CD4-positive, alpha-beta T cell treated with Interleukin-15 for 1 hour (primary cell): ENCODE results near the gene TSPEAR.

Source experiments
- DNase-seq: peaks from one replicate; pipeline ENCODE4 v3.0.0-alpha.2; 2020

TSPEAR gene

DNA sequence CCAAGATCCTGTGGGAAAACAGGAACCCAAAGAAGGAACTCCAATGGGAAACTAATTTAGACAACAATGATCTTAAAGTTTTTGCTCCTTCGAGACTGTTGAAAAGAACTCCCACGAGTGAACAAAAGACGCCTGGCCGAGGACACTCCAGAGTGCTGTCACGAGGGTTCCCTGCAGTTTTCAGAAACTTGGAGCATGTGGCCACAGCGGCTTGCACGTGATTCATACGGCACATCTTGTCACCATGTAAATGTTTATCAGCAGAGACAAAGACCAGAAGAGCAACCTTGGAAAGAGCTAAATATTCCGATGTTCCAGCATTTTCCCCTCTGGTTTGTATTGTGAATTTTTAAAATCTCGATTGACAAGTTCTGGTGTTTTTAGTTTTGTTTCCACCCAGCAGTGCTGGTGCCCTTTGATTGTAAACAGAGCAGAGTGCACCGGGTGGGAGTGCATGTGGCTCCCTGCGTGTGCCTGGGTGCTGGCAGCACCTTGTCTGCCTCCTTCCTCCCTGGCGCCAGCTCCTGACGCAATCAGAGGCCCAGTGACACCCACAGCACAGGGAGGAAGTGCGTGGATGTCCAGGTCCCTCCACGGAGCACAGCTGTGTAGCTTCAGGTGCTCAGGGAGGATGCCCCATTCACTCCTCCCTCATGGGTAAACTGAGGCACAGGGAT is 233.1 kb downstream of the TSPEAR start:
- DNase-seq, result no peak

DNA sequence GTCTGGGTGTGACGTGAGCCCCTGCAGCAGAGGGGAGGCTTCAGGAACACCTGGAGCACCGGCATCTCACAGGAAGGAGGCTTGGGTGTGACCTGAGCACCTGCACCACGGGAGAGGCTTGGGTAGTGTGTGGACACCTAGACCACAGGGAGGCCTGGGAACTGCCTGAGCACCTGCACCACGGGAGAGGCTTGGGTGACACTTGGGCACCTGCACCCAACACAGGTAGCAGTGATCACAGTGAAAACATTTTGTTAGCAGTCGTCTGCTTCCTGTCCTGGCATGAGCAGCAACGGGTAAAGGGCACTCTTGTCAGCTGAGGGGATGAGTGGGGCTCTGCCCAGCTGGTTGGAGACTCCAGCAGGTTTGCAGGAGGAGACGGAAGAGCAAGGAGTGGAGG is 233.7 kb downstream of the TSPEAR start:
- no peak for DNase-seq

DNA sequence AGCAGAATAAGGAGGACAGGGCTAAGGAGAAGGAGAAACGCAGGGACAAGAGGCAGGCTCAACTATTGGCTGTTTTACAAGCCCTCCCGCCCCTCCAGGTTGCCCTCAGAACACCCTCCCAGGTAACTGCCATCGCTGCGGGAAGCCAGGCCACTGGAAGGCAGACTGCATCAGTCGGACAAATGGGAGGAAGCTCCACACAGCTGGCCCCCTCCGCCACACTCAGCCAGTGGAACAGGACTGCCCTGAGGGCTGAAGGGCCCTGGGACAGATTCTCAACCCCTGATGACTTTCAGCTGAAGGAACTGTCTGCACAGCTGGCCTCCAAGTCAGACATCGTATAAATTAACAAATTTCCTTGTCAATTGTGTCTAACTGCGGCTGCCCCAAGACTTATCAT is 234.2 kb downstream of the TSPEAR start:
- DNase-seq, result no peak

DNA sequence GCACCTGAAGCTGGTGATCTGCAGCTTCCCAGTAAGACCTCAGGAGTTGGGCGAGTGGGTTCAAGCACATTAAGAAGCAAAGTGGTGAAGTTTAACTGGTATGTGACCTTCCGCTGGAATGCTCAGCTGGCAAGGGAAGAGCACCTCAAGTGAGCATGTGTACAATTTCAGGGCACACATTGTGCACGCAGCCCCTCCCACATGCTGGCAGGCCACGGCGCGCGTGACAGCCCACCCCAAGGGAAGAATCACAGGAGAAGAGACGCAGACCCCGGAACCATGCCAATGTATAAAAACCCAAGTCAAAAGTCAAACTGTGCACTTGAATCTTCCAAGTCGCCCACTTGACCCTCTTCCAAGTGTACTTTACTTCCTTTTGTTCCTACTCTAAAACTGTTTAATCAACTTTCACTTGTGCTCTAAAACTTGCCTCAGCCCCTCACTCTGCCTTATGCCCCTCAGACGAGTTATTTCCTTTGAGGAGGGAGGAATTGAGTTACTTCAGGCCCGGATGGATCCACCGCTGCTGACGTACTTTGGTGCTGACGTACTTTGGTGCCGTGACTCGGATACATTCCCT is 236.0 kb downstream of the TSPEAR start:
- no peak for DNase-seq

DNA sequence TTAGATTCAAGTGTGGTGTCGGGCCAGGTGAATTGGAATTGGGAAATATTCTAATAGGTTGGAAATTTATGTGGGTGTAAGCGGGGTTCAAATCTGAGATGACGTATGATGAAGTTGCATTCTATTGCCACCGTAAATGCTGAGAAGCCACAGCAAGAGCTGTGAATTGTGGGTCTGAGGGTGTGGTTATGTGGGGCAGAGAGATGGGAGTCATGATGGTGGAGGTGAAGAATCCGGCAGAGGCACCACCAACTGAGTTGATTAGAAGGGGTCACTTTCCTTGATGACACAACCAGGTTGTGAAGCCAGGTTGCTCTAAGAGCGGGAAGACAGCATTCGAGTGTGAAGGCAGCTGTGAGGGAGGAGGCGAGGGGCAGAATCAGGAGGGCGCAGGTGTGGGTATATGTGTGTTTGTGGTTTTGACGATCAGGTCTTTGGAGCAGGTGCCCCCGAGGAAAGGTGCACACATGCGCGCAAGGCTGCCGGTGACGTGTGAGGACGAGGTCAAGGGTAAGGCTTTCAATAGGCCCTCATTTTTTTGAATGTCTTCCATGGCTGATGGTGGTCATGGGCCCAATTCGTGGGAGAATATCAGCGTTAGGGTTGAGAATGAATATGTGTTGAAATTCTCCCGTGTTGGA is 237.3 kb downstream of the TSPEAR start:
- DNase-seq, result no peak

DNA sequence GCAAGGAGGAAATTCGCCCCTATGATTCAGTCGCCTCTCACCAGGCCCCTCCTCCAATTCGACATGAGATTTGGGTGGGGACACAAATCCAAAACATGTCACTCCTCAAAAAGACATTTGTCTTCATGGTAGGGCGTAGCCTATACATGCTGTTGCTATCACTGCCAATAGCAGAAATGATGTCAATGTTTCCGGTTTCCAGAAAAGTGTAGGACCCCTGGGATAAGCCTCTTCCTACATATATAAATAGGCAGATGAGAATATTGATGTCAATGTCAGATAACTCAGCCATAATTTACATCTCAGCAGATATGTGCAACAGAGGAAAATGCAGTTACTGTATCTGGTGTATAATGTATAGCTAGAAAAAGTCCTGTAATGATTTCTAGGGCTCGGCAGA is 239.4 kb downstream of the TSPEAR start:
- no peak for DNase-seq

DNA sequence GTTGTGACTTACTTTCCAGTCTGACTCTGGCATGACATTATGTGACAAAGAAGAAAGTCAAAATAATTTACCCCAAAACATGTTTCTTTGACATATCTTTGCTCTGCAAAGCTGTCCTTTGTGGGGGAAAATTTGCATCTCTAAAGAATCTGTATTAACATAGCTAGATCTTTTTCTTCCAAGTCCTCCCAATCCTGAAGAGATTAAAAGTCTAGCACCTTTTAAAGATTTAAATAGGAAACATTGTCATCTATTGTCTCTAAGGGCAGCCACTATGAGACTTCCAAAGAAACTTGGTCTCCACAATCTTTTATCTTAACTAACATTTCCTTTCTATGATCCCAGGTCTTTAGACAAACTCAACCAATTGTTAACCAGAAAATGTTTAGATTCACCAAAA is 240.0 kb downstream of the TSPEAR start:
- DNase-seq, result no peak

DNA sequence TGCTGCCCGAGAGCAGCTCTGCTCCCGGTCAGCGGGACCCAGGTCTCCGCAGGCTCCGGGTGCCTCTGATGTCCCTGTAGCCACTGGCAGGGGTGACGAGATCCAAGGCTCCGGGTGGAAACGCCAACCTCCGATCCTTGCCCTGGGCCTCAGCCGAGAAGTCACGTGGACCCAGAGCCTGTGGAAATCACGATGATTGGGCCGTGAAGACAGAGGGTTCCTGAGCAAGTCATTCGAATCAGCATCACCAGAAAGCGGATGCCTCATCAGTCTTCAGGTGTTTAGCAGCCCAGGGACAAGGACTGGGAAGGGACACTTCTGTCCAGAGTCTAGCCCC is 243.5 kb downstream of the TSPEAR start:
- no peak for DNase-seq

DNA sequence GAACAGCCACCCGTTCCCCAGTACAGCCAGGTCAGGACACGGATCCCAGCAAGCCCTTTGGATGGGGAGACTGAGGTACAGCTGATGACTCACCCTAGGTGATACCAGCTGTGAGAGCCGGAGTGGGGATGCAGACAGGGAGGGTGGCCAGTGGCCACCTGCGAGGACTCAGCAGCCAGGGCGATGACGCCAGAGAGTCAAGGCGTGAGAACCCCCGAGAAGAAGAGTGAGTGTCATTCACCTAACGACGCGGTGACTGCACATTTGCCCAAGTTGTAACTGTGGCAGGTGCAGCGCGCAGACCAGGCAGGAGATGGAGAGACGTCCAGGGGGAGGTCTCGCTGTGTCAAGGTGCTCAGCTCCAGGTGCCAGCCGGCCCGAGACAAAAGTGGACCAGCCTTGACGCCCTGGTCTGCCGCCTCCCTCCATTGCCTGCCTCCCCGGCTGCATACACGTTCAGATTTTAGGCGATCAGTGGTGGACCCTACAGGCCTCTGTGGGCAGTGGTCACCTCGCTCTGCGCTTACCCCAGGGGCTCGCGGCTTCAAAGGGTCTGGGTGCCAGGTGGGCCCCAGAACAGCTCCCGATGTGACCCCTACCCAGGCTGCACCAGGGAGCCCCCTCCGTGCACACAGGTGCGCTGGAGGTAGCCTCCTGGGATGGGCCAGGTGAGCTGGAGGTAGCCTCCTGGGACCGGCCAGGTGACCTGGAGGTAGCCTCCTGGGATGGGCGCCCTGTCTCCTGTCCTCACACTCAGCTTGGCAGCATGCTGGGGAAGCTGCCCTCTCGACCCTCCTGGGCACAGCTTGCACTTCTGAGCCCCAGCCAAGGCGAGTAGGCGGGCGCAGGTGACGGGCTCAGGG is 244.1 kb downstream of the TSPEAR start:
- no peak for DNase-seq

DNA sequence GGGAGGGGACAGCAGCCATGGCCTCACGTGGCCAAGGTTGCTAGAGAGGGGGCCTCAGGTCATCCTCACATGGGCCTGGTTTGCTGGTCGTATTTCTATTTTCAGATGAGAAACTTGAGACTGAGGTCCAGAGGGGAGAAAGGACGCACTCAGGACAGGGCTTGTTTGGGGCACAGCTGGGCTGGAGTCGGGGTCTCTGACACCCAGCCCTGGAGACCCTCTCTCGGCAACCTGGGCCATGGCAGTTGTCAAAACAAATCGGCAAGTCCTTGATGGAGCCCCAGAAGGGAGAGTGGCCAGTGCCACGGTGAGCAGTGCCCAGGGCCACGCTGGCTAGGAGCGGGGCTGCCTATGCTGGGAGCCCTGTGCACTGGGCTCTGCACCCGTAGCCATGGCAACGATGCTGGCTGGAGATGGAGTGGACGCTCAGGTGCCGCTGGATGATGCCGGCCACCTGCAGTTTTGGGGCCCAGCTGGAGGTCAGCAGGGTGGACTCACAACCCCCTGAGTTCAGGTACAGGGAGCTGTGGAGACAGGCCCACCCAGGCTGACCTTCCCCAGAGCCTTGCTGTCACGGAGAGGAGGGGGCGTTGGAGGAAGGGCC is 244.9 kb downstream of the TSPEAR start:
- DNase-seq, result no peak

DNA sequence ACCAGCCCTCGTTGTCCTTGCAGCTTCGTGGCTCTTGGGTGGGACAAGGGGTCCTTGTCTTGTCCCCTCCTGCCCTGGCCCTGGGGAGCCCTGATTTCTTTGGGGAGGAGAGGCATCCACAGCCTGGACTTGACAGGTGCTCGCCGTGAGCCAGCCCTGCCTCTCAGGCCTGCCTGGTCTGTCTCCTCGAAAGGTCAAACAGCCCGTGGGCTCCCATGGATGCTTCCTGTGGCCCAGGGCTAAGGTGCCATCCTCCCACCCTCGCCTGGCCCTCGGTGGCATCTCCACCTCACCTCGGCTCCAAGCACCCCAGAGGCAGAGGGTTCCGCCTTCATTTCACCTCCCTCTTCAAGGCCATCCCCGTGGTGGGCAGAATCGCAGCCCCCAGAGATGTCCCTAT is 247.0 kb downstream of the TSPEAR start:
- DNase-seq, result no peak

DNA sequence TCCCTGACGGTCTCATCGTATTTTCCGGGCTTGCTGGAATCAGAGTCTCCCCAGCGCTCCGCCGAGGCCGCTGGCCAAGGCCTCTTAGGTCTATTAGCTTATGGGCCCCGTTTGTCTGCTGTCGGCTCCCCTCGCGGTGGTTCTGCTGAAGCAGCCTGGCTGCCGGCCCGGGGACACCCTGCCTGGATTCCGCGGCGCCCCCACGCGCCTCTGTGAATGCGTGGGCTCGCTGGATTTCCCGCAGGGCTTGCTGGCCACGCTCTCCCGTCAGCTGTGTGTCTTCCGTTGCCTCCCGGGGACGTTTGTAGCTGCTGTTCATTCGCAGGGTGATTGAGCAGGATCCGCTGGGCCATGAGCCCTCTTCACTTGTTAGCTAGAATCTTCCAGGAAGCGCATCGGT is 247.6 kb downstream of the TSPEAR start:
- DNase-seq, result no peak

DNA sequence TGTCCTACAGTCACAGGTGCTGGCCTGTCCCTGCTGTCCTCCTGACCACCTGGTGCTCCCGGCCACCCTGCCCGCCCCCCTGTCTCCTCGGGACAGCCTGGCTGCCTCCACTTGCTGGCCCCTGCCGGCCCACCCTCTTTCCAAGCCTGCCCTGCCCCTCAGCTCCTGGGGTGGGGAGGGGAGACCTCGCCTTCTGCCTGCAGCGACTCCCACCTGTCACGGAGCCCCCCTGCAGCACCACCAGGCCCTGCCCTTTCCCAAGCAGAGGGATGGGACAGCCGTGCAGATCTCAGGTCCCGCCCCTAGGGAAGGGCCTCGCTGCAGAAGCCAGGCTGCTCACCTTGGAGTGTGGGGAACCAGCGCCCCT is 248.6 kb downstream of the TSPEAR start:
- DNase-seq, result no peak

DNA sequence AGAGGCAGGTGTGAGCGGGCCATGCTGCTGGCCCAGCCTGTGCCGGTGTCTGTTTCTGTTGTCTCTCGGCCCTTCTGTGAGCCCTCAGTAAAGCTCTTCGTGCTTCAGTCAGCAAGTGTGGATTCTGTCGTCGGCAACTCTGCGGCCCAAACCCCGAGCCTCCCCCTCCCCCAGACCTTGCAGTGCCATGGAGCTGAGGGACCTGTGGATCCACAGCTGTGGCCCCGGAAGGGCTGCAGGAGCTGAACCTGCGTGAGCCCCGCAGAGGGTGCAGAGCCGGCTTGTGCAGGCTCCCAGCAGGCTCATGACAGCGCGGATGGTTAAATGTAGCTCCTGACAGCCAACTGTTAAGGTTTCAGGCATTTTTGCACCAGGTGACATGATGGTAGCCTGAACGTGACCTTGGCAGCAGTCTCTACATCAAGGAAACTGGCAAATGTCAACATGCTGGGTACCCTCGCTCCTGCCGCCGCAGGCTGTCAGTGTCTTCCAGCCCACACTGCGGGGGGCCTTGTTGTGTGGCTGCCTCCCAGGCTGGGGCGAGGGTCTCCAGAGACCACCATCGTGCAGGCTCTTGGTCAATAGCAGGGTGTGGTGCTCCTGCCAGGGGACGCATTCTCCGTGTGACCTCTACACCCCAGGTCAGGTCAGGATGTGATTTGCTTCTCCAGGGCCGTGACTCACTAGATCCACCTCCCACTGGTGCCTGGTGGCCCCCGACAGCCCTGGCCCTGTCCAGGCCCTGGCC is 249.1 kb downstream of the TSPEAR start:
- no peak for DNase-seq

DNA sequence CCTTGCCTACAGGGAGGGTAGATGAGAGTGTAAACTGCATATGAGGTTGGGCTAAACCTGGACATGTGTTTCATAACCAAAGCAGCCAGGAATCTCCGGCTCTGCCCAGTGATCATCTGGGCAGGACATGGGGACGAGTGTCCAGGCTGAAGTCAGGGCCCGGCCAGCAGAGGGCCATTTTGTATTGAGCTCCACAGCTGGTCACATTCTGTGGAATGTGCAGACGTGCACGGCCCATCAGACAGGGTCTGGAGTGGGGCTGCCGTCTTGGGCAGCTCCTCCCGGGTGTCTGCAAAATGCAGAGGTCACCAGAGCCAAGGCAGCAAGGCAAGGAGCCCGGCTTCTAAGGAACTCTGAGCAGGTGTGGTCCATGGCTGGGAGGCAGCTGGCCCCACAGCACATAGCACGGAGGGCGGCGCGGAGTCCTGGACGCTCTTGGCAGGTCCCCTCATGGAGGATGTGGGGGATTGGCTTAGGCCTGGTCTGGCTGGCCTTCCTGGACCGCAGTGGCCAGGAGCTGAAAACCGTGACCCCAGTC is 249.8 kb downstream of the TSPEAR start:
- peak; percentile 12 for DNase-seq

DNA sequence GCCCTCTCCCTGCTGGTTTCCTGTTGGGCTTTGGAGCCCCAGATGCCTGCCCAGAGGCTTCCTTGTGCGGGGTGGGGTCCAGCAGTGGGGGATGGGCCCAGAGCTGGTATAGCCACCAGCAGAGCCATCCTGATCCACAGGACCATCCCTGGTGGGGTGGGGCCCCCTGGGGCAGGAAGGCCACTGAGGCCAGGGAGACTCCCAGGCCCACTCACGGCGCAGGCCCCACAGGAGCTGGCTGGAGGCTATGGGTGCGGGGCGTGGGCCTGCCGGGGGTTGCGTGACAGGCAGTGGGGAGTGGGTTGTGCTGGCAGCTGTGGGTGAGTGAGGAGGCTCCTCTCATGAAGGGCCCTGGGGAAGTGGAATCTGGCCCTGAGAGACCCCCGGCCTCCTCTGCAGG is 250.4 kb downstream of the TSPEAR start:
- peak; percentile 0 for DNase-seq

DNA sequence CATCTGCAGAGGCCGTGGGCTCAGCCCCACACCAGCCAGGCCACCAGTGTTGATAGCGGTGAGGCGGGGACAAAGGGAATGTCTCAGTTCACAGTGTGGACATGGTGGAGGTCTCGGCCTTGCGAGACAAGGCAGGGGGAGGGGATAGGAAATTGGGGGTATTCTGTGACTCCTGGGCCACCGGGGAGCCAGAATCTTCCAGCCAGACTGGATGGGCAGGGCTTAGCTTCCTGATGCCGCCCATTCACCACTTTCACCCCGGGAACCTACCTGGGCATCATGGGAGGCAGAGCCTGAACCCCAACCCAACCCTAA is 251.0 kb downstream of the TSPEAR start:
- peak; percentile 8 for DNase-seq

DNA sequence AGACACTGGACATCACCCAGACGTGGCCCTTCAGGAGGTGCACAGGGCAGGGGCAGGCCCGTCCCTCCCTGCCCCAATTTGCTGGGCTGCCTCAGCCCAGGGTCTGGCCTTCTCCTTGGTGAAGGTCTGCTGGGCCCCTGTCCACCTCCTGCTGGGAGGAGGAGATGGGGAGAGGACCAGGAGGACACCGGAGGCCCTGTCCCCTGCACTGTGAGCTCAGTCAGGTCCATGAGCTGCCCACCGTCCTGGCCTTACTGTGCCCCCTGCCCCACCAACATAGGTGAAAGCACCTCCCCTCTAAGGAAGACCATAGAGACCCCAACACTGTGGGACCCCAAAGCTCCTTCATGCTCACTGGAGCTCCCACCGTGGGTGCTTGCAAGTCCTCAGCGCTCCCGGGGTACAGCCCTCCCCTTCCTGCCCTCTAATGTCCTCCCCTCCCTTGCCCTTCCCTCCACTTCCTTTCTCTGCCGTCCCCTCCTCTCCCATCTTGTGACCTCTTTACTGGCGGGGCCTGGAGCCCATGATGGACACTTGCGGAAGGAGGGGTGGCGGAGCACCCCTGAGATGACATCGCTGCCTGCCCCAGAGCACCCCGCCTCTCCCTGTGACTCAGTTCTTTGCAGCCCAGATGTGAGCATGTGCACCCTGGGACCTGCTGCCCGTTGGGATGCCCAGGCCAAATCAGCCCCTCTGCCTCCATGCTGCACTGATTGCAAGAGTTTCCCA is 251.5 kb downstream of the TSPEAR start:
- peak; percentile 9 for DNase-seq

DNA sequence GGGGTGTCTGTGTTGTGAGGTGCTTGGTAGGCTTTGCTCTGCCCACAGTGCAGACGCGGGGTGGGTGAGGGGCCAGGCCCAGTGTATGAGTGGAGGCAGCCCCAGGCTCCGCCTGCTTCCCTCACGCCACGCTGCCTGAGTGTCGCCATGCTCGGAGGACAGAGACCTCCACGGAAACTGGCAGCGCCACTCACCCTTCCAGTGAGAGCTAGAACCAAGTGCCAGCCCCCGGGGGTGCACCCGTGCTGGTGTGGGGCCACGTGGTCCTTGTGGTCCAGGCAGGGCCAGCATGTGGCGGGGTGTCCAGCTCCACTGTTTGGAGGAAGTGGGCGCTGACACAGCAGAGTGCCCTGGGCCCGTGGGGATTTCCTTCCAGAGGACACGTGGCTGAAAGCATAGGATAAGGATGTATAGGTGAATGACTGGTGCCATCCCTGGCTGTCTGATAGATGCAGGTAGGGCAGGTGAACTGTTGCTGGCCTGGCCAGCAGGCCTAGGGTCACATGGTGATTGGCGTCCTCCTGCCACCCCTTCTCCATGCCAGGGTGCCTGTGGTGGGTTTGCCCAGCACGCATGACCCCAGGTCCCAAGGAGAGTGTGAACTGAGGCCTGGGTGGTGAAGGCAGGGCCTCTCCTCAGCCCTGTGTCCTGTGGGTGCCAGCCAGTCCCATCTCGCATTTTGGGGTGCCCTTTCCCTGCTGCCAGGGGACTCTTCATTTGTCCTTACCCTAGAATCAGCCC is 252.2 kb downstream of the TSPEAR start:
- DNase-seq, result peak; percentile 15

DNA sequence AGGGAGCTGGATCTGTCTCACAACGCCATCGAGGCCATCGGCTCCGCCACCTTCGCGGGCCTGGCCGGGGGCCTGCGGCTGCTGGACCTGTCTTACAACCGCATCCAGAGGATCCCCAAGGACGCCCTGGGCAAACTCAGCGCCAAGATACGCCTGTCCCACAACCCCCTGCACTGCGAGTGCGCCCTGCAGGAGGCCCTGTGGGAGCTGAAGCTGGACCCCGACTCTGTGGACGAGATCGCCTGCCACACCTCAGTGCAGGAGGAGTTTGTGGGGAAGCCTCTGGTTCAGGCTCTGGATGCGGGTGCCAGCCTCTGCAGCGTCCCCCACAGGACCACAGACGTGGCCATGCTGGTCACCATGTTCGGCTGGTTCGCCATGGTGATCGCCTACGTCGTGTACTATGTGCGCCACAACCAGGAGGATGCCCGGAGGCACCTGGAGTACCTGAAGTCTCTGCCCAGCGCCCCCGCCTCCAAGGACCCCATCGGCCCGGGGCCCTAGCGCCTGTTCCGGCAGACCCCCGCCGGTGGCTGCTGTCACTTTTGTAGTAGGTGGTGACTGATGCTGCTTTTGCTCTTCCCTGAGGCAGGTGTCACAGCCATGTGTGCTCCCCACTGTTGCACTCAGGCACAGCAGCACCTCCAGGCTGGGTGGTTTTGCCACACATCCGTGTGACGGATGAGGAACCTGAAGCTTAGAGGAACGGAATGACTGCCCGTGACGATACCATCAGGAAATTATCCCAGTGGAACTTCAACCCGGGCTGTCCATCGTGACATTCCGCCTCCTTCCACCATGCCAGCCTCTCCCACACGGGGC is 254.2 kb downstream of the TSPEAR start:
- DNase-seq, result peak; percentile 16
